D721Med (cell line): ENCODE results near the gene IRF3.

Experiments used
- DNase-seq: peaks from one replicate; pipeline ENCODE4 v3.0.0; 2011; ENCODE audit warnings: low spot score; ENCODE audit not compliant: insufficient read length
- FAIRE-seq: peaks from 2 replicates; lab custom pipeline; 2011; peaks lifted over from hg19 to GRCh38; lab: Jason Lieb, UNC
- CTCF ChIP-seq: IDR thresholded peaks from 2 replicates; pipeline ENCODE4 v1.5.1; 2012; ENCODE audit warnings: mild to moderate bottlenecking, control low read depth; ENCODE audit not compliant: insufficient read depth; ENCODE audit errors: missing control alignments

The IRF3 gene

GRCh38 chr19:49613374-49613773 lies 52.3 kb downstream of the IRF3 start:
- FAIRE-seq (no peak), DNase-seq (no peak)
- TF ChIP-seq CTCF: no peak
